H9 (cell line): Measurements from ENCODE around the gene CFAP90. TPM values are rescaled to one million over a fixed set of nuclear protein-coding genes. Genes with fewer than 3 reads are reported as not detected.

Experiments
- DNase-seq: peaks from one replicate; pipeline ENCODE4 v3.0.0-alpha.2; 2017
- H2AFZ ChIP-seq: one replicate; pipeline ENCODE4 v1.6.1; 2013; ENCODE audit warnings: mild to moderate bottlenecking, low read length, control low read depth, moderate library complexity
- H2AK5ac ChIP-seq: 2 replicates; pipeline ENCODE4 v1.6.1; 2013; ENCODE audit warnings: low read length, control low read depth, mixed read lengths; ENCODE audit not compliant: insufficient read length
- H2BK120ac ChIP-seq: one replicate; pipeline ENCODE4 v1.6.1; 2013; ENCODE audit warnings: low read depth, mild to moderate bottlenecking, low read length, control low read depth, inconsistent platforms; ENCODE audit not compliant: poor library complexity, severe bottlenecking
- H2BK12ac ChIP-seq: 2 replicates; pipeline ENCODE4 v1.6.1; 2013; ENCODE audit warnings: low read length, control low read depth, mixed read lengths, low read depth; ENCODE audit not compliant: insufficient read length
- H2BK15ac ChIP-seq: 2 replicates; pipeline ENCODE4 v1.6.1; 2013; ENCODE audit warnings: low read depth, low read length, control low read depth
- H2BK20ac ChIP-seq: one replicate; pipeline ENCODE4 v1.6.1; 2013; ENCODE audit warnings: low read depth, mild to moderate bottlenecking, low read length, control low read depth, inconsistent platforms; ENCODE audit not compliant: poor library complexity, severe bottlenecking
- H2BK5ac ChIP-seq: 2 replicates; pipeline ENCODE4 v1.6.1; 2013; ENCODE audit warnings: low read length, control low read depth, mixed read lengths; ENCODE audit not compliant: insufficient read length
- H3K14ac ChIP-seq: 2 replicates; pipeline ENCODE4 v1.6.1; 2013; ENCODE audit warnings: low read length, control low read depth; ENCODE audit not compliant: insufficient read depth
- H3K18ac ChIP-seq: 2 replicates; pipeline ENCODE4 v1.6.1; 2013; ENCODE audit warnings: low read depth, mild to moderate bottlenecking, mixed read lengths, low read length, control low read depth; ENCODE audit not compliant: insufficient read length
- H3K23ac ChIP-seq: 2 replicates; pipeline ENCODE4 v1.6.1; 2013; ENCODE audit warnings: low read length, control low read depth, mixed read lengths, low read depth; ENCODE audit not compliant: insufficient read length
- H3K23me2 ChIP-seq: 2 replicates; pipeline ENCODE4 v1.6.1; 2013; ENCODE audit warnings: low read depth, mild to moderate bottlenecking, mixed read lengths, low read length, control low read depth; ENCODE audit not compliant: insufficient read length, poor library complexity, severe bottlenecking
- H3K27ac ChIP-seq: 2 replicates; pipeline ENCODE4 v1.5.1; 2013; ENCODE audit warnings: low read length, control low read depth, mixed read lengths, low read depth; ENCODE audit not compliant: insufficient read length
- H3K27me3 ChIP-seq: 2 replicates; pipeline ENCODE4 v1.6.1; 2013; ENCODE audit warnings: low read length, control low read depth, inconsistent platforms; ENCODE audit not compliant: insufficient read depth
- H3K4ac ChIP-seq: 2 replicates; pipeline ENCODE4 v1.6.1; 2013; ENCODE audit warnings: low read depth, mild to moderate bottlenecking, control low read depth, inconsistent platforms, low read length, moderate library complexity
- H3K4me1 ChIP-seq: 2 replicates; pipeline ENCODE4 v1.6.1; 2013; ENCODE audit warnings: low read length, control low read depth, inconsistent platforms; ENCODE audit not compliant: insufficient read depth
- H3K4me2 ChIP-seq: 2 replicates; pipeline ENCODE4 v1.6.1; 2013; ENCODE audit warnings: low read length, control low read depth, mixed read lengths; ENCODE audit not compliant: insufficient read length, insufficient read depth
- H3K56ac ChIP-seq: 2 replicates; pipeline ENCODE4 v1.6.1; 2013; ENCODE audit warnings: low read depth, mild to moderate bottlenecking, mixed read lengths, low read length, control low read depth; ENCODE audit not compliant: insufficient read length
- H3K79me1 ChIP-seq: 2 replicates; pipeline ENCODE4 v1.6.1; 2013; ENCODE audit warnings: low read depth, mild to moderate bottlenecking, moderate library complexity, low read length, control low read depth, inconsistent platforms; ENCODE audit not compliant: insufficient read depth, poor library complexity, severe bottlenecking
- H3K79me2 ChIP-seq: 2 replicates; pipeline ENCODE4 v1.6.1; 2013; ENCODE audit warnings: low read length, control low read depth, inconsistent platforms; ENCODE audit not compliant: insufficient read depth
- H3K9ac ChIP-seq: 2 replicates; pipeline ENCODE4 v1.6.1; 2013; ENCODE audit warnings: low read length, control low read depth, mixed read lengths; ENCODE audit not compliant: insufficient read length; ENCODE audit errors: extremely low read depth
- H3K9me3 ChIP-seq: one replicate; pipeline ENCODE4 v1.6.1; 2013; ENCODE audit warnings: low read depth, low read length, inconsistent platforms; ENCODE audit not compliant: control insufficient read depth
- H3T11ph ChIP-seq: one replicate; pipeline ENCODE4 v1.6.1; 2013; ENCODE audit warnings: mild to moderate bottlenecking, low read length, control low read depth, inconsistent platforms
- H4K20me1 ChIP-seq: one replicate; pipeline ENCODE4 v1.6.1; 2013; ENCODE audit not compliant: control insufficient read depth, insufficient read length, insufficient read depth
- H4K5ac ChIP-seq: 2 replicates; pipeline ENCODE4 v1.6.1; 2013; ENCODE audit warnings: low read depth, mild to moderate bottlenecking, mixed read lengths, low read length, control low read depth; ENCODE audit not compliant: insufficient read length
- H4K8ac ChIP-seq: replicated peaks from 2 replicates; pipeline ENCODE4 v1.6.1; 2013; ENCODE audit warnings: low read length, control low read depth, mixed read lengths, low read depth; ENCODE audit not compliant: insufficient read length
- H4K91ac ChIP-seq: 2 replicates; pipeline ENCODE4 v1.6.1; 2013; ENCODE audit warnings: low read depth, mild to moderate bottlenecking, moderate library complexity, mixed read lengths, low read length, control low read depth; ENCODE audit not compliant: insufficient read length
- H3K27ac Mint-ChIP-seq, 3 experiments: 2 replicates in 2 of 3; 3 replicates in 1 of 3; pipeline ENCODE4 v1.8.0; 2020 to 2021; ENCODE audit warnings: mixed read lengths in 3 of 3, mild to moderate bottlenecking in 1 of 3, moderate library complexity in 1 of 3
- H3K27me3 Mint-ChIP-seq: 2 replicates; pipeline ENCODE4 v1.8.0; 2021; ENCODE audit warnings: low read depth, mild to moderate bottlenecking, moderate library complexity, mixed read lengths
- H3K36me3 Mint-ChIP-seq, 3 experiments: 2 replicates in 2 of 3; 3 replicates in 1 of 3; pipeline ENCODE4 v1.8.0; 2020 to 2021; ENCODE audit warnings: low read depth in 3 of 3, mixed read lengths in 3 of 3; ENCODE audit not compliant: insufficient read depth in 1 of 3
- H3K4me1 Mint-ChIP-seq, 2 experiments: 2 replicates each; pipeline ENCODE4 v1.8.0; 2020; ENCODE audit warnings: mixed read lengths in 2 of 2
- H3K4me3 Mint-ChIP-seq, 2 experiments: 2 replicates in 1 of 2; 3 replicates in 1 of 2; pipeline ENCODE4 v1.8.0; 2020 to 2021; ENCODE audit warnings: mild to moderate bottlenecking in 2 of 2, mixed read lengths in 2 of 2, moderate library complexity in 1 of 2
- H3K9me3 Mint-ChIP-seq, 2 experiments: 2 replicates in 1 of 2; 3 replicates in 1 of 2; pipeline ENCODE4 v1.8.0; 2020; ENCODE audit warnings: mild to moderate bottlenecking in 2 of 2, mixed read lengths in 2 of 2, moderate library complexity in 1 of 2
- WGBS: extraction: QIAGEN DNeasy Blood & Tissue Kit; methylation state at CpG from one replicate; pipeline ENCODE4 v1.1.7; 2013; ENCODE audit warnings: missing lambda C conversion rate, low lambda C conversion rate, mixed read lengths; ENCODE audit not compliant: insufficient read length; ENCODE audit errors: extremely low coverage; 5-methylcytosine and 5-hydroxymethylcytosine counted together
- total RNA-seq: library from RNA; stranded (reverse); gene quantifications from 2 replicates; pipeline ENCODE4 v1.2.1, GENCODE V29; 2021
- TF ChIP-seq, protein P1 (sequence below): fragments of 200-600 bp; sonication (generic); conservative IDR thresholded peaks from 3 replicates; pipeline ENCODE4 v1.8.0; 2021; ENCODE audit warnings: antibody characterized with exemption, mild to moderate bottlenecking

Gene CFAP90
- total RNA-seq, 1 experiment from 2014 or later, result 0.44 TPM

DNA sequence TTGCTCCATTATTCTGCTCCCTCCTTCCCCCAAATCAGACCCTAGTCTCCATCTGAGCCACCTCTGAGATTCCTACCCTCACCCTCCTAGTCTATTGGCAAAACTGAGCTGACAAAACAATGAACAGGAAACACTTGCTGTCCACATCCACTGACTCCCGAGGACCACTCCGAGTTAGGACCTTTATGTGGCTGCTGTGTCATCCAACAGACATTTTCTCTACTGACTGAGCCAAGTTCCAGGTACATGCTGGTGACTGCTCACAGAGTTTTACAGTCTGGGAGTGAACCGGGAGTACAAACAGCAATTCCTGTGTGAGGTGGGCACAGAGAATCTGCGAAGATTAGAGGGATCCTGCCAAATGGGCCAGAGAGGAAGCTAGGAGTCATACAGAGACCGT lies 39.2 kb downstream of the CFAP90 start:
- H3K9ac ChIP-seq, result no peak overlapping the region
- no peak overlapping the region for H4K5ac ChIP-seq
- no peak for DNase-seq
- Mint-ChIP-seq H3K4me1 (peaks cover 23 to 24% of the 10 kb centered on the region in 2 experiments), H3K9me3 (no peaks in the 10 kb centered on the region), H3K27ac (no peak overlapping the region), H3K27me3 (no peaks in the 10 kb centered on the region), H3K4me3 (no peak overlapping the region), H3K36me3 (peaks cover 11 to 17% (median 12%) of the 10 kb centered on the region in 3 experiments)
- no peaks in the 10 kb centered on the region for H3K27me3 ChIP-seq
- no peak overlapping the region for H3T11ph ChIP-seq
- no peak overlapping the region for H2BK20ac ChIP-seq
- no peak overlapping the region for H2AK5ac ChIP-seq
- H3K18ac ChIP-seq, result no peak overlapping the region
- H4K20me1 ChIP-seq, result no peaks in the 10 kb centered on the region
- H3K9me3 ChIP-seq, result no peaks in the 10 kb centered on the region
- H2BK15ac ChIP-seq, result no peak overlapping the region
- H3K14ac ChIP-seq, result no peak overlapping the region
- H4K91ac ChIP-seq, result no peak overlapping the region
- no CpG with 5 or more reads among the region's 5 CpGs for WGBS
- no peak overlapping the region for H4K8ac ChIP-seq
- no peak overlapping the region for H3K4me2 ChIP-seq
- TF ChIP-seq, protein P1, sequence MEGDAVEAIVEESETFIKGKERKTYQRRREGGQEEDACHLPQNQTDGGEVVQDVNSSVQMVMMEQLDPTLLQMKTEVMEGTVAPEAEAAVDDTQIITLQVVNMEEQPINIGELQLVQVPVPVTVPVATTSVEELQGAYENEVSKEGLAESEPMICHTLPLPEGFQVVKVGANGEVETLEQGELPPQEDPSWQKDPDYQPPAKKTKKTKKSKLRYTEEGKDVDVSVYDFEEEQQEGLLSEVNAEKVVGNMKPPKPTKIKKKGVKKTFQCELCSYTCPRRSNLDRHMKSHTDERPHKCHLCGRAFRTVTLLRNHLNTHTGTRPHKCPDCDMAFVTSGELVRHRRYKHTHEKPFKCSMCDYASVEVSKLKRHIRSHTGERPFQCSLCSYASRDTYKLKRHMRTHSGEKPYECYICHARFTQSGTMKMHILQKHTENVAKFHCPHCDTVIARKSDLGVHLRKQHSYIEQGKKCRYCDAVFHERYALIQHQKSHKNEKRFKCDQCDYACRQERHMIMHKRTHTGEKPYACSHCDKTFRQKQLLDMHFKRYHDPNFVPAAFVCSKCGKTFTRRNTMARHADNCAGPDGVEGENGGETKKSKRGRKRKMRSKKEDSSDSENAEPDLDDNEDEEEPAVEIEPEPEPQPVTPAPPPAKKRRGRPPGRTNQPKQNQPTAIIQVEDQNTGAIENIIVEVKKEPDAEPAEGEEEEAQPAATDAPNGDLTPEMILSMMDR, result no peak
- no peaks in the 10 kb centered on the region for H3K23me2 ChIP-seq
- H2BK12ac ChIP-seq, result no peak overlapping the region
- H2BK120ac ChIP-seq, result no peak overlapping the region
- H3K79me2 ChIP-seq, result no peaks in the 10 kb centered on the region
- H2AFZ ChIP-seq, result no peak overlapping the region
- no peak overlapping the region for H2BK5ac ChIP-seq
- no peak overlapping the region for H3K4ac ChIP-seq
- 0 out of 2 replicates have a peak, but pooled peaks cover 2% of the 10 kb centered on the region for H3K4me1 ChIP-seq
- no peak overlapping the region for H3K27ac ChIP-seq
- H3K56ac ChIP-seq, result no peak overlapping the region
- H3K23ac ChIP-seq, result no peak overlapping the region
- H3K79me1 ChIP-seq, result no peaks in the 10 kb centered on the region
